HG02759 (cell line): ENCODE data around the gene OST4.

ENCODE experiments used
- ATAC-seq: cut with Tn5 transposase; IDR thresholded peaks from one replicate; pipeline ENCODE4 v1.9.1; 2021; ENCODE audit warnings: mild to moderate bottlenecking, moderate library complexity; ENCODE audit not compliant: unreplicated experiment

OST4 gene

GRCh38 chr2:27093430-27094352 is 22.2 kb upstream of the OST4 start:
- no peak for ATAC-seq

GRCh38 chr2:27092696-27093429 is 21.4 kb upstream of the OST4 start:
- ATAC-seq: no peak

GRCh38 chr2:27091746-27092695 is 20.6 kb upstream of the OST4 start:
- no peak for ATAC-seq

- ATAC-seq: no peak
Observed at GRCh38 chr2:27089111-27089954, 17.9 kb upstream of the OST4 start.

- ATAC-seq: no peak
Observed at GRCh38 chr2:27088634-27089033, 17.2 kb upstream of the OST4 start.

GRCh38 chr2:27087823-27088410 is 16.5 kb upstream of the OST4 start:
- no peak for ATAC-seq

GRCh38 chr2:27086724-27087593 is 15.5 kb upstream of the OST4 start, which contains the start of gene KHK:
Gene KHK (plus strand): TSS chr2:27086772. CDS start chr2:27087260, 488 bp downstream.
- ATAC-seq: no peak

- ATAC-seq: peak; percentile 85
Observed at GRCh38 chr2:27086090-27086723, 14.8 kb upstream of the OST4 start.

GRCh38 chr2:27085673-27086089 is 14.2 kb upstream of the OST4 start:
- ATAC-seq: peak; percentile 3

- ATAC-seq: no peak
Observed at GRCh38 chr2:27085062-27085672, 13.7 kb upstream of the OST4 start.

GRCh38 chr2:27084297-27085061 is 13.0 kb upstream of the OST4 start:
- ATAC-seq: no peak

- no peak for ATAC-seq
Observed at GRCh38 chr2:27083410-27084296, 12.2 kb upstream of the OST4 start.

GRCh38 chr2:27082773-27083409 is 11.4 kb upstream of the OST4 start:
- no peak for ATAC-seq

GRCh38 chr2:27081984-27082772 is 10.7 kb upstream of the OST4 start:
- ATAC-seq: no peak

GRCh38 chr2:27080603-27080936 is 9.1 kb upstream of the OST4 start:
- no peak for ATAC-seq
